SW480 (cell line): ENCODE results near the gene BTBD16.
A peak's percentile ranks its signal among the peaks of the same experiment; 100 is the strongest.

ENCODE experiments used
- DNase-seq: peaks from one replicate; pipeline ENCODE4 v3.0.0-alpha.2; 2016; ENCODE audit warnings: low spot score

BTBD16 gene

GRCh38 chr10:122373721-122374120 lies 102.6 kb downstream of the BTBD16 start:
- peak; percentile 10 for DNase-seq

- peak; percentile 93 for DNase-seq
Observed at GRCh38 chr10:122374237-122374858, 103.3 kb downstream of the BTBD16 start, which contains the start of gene PLEKHA1. PLEKHA1 (plus strand) TSS chr10:122374708; CDS start chr10:122393201, 18,493 bp downstream.

GRCh38 chr10:122374859-122375678 lies 104.0 kb downstream of the BTBD16 start:
- peak; percentile 58 for DNase-seq

GRCh38 chr10:122375679-122376160 lies 104.6 kb downstream of the BTBD16 start:
- DNase-seq = no peak

GRCh38 chr10:122376364-122376961 lies 105.4 kb downstream of the BTBD16 start:
- DNase-seq = no peak

- no peak for DNase-seq
Observed at GRCh38 chr10:122379041-122379440, 107.9 kb downstream of the BTBD16 start.

- DNase-seq = no peak
Observed at GRCh38 chr10:122379537-122379936, 108.4 kb downstream of the BTBD16 start.

- DNase-seq = no peak
Observed at GRCh38 chr10:122380703-122381102, 109.6 kb downstream of the BTBD16 start.

- no peak for DNase-seq
Observed at GRCh38 chr10:122381680-122382079, 110.6 kb downstream of the BTBD16 start.

GRCh38 chr10:122386514-122386913 lies 115.4 kb downstream of the BTBD16 start:
- DNase-seq = no peak

GRCh38 chr10:122387572-122387971 lies 116.5 kb downstream of the BTBD16 start:
- DNase-seq = no peak
